ENCODE data around the gene APELA.
"Not testable (repeated sequence)": the region's sequence is repeated elsewhere in the genome, so short reads cannot be mapped to it uniquely, and the experiment has no call there.

Gene APELA

GRCh38 chr4:164876700-164877324, at the start of gene APELA:
Gene APELA (plus strand): TSS chr4:164877178. CDS start chr4:164877332, 154 bp downstream.
- DNase-seq, result no peak

- no peak for DNase-seq
Observed at GRCh38 chr4:164828955-164829354, 48.0 kb upstream of the APELA start.

- DNase-seq, result no peak
Observed at GRCh38 chr4:164846566-164846965, 30.4 kb upstream of the APELA start.

GRCh38 chr4:164847016-164847415, 30.0 kb upstream of the APELA start:
- DNase-seq, result no peak

- DNase-seq, result no peak
Observed at GRCh38 chr4:164847967-164848649, 28.9 kb upstream of the APELA start.

- DNase-seq, result no peak
Observed at GRCh38 chr4:164856396-164856795, 20.6 kb upstream of the APELA start.

- no peak for DNase-seq
Observed at GRCh38 chr4:164866817-164867490, 10.0 kb upstream of the APELA start.

GRCh38 chr4:164871673-164872072, 5.3 kb upstream of the APELA start:
- DNase-seq, result no peak

GRCh38 chr4:164872481-164872880, 4.5 kb upstream of the APELA start:
- DNase-seq, result no peak

GRCh38 chr4:164874789-164875188, 2.2 kb upstream of the APELA start:
- DNase-seq, result no peak

- no peak for DNase-seq
Observed at GRCh38 chr4:164880489-164881262, 3.7 kb downstream of the APELA start.

- no peak for DNase-seq
Observed at GRCh38 chr4:164888096-164888715, 11.2 kb downstream of the APELA start.

GRCh38 chr4:164890691-164891090, 13.7 kb downstream of the APELA start:
- no peak for DNase-seq

- DNase-seq, result no peak
Observed at GRCh38 chr4:164892018-164892417, 15.0 kb downstream of the APELA start.

GRCh38 chr4:164894702-164895101, 17.7 kb downstream of the APELA start:
- DNase-seq, result no peak

GRCh38 chr4:164902608-164903007, 25.6 kb downstream of the APELA start:
- no peak for DNase-seq

GRCh38 chr4:164904336-164904735, 27.4 kb downstream of the APELA start:
- DNase-seq, result no peak

- no peak for DNase-seq
Observed at GRCh38 chr4:164904941-164905340, 28.0 kb downstream of the APELA start.

GRCh38 chr4:164906368-164906767, 29.4 kb downstream of the APELA start:
- no peak for DNase-seq

GRCh38 chr4:164913506-164913905, 36.5 kb downstream of the APELA start:
- DNase-seq, result not testable (repeated sequence)

GRCh38 chr4:164918956-164919355, 42.0 kb downstream of the APELA start:
- no peak for DNase-seq

Measured in amygdala (tissue), 56 donors.